GM19452 (cell line): ENCODE measurements around the gene HACD2.
"Not testable (repeated sequence)": the region's sequence is repeated elsewhere in the genome, so short reads cannot be mapped to it uniquely, and the experiment has no call there.

Experiments
- ATAC-seq: cut with Tn5 transposase; IDR thresholded peaks from one replicate; pipeline ENCODE4 v1.9.1; 2021; ENCODE audit not compliant: unreplicated experiment

HACD2 gene

GRCh38 chr3:123527046-123527445, 57.8 kb downstream of the HACD2 start:
- no peak for ATAC-seq

- ATAC-seq: no peak
Measured at GRCh38 chr3:123526474-123526873, 58.4 kb downstream of the HACD2 start.

GRCh38 chr3:123525433-123525832, 59.4 kb downstream of the HACD2 start:
- ATAC-seq: no peak

GRCh38 chr3:123524981-123525380, 59.9 kb downstream of the HACD2 start:
- no peak for ATAC-seq

GRCh38 chr3:123523023-123523412, 61.8 kb downstream of the HACD2 start:
- no peak for ATAC-seq

- no peak for ATAC-seq
Measured at GRCh38 chr3:123522320-123523022, 62.4 kb downstream of the HACD2 start.

GRCh38 chr3:123521179-123521969, 63.5 kb downstream of the HACD2 start:
- ATAC-seq: no peak

- ATAC-seq: no peak
Measured at GRCh38 chr3:123520656-123521055, 64.2 kb downstream of the HACD2 start.

GRCh38 chr3:123518892-123519485, 65.9 kb downstream of the HACD2 start:
- no peak for ATAC-seq

GRCh38 chr3:123511726-123512125, 73.1 kb downstream of the HACD2 start:
- ATAC-seq: no peak

- ATAC-seq: no peak
Measured at GRCh38 chr3:123511084-123511483, 73.8 kb downstream of the HACD2 start.

GRCh38 chr3:123508178-123508577, 76.7 kb downstream of the HACD2 start:
- ATAC-seq: no peak

GRCh38 chr3:123505820-123506219, 79.0 kb downstream of the HACD2 start:
- ATAC-seq: no peak

GRCh38 chr3:123503203-123503602, 81.7 kb downstream of the HACD2 start:
- ATAC-seq: no peak

GRCh38 chr3:123499322-123499721, 85.5 kb downstream of the HACD2 start:
- ATAC-seq: no peak

GRCh38 chr3:123498761-123499160, 86.1 kb downstream of the HACD2 start:
- ATAC-seq: no peak

GRCh38 chr3:123493912-123494311, 90.9 kb downstream of the HACD2 start:
- no peak for ATAC-seq

- no peak for ATAC-seq
Measured at GRCh38 chr3:123491966-123492587, 92.8 kb downstream of the HACD2 start.

GRCh38 chr3:123489400-123490004, 95.4 kb downstream of the HACD2 start:
- no peak for ATAC-seq

GRCh38 chr3:123488645-123489347, 96.1 kb downstream of the HACD2 start:
- ATAC-seq: no peak

GRCh38 chr3:123487063-123487462, 97.8 kb downstream of the HACD2 start:
- not testable (repeated sequence) for ATAC-seq
